ENCODE results near the gene RPIA.
"Not testable (repeated sequence)": the region's sequence is repeated elsewhere in the genome, so short reads cannot be mapped to it uniquely, and the experiment has no call there.

The RPIA gene

DNA sequence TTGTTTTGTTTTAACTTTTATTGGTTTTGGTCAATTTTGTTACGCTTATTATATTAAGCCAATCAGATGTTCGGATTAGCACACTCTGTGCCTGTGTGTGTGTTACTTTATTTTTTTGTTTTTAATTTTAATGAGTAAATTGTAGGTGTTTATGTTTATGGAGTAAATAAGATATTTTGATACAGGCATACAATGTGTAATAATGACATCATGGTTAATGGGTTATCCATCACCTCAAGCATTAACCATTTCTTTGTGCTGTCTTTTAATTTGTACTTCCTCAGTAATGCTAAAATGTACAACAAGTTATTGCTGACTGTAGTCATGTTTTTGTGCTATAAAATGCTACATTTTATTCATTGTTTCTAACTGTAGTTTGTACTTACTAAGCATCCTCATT, 97.7 kb downstream of the RPIA start:
- H3K4me1 Mint-ChIP-seq (ENCODE audit: low read depth in 2 of 2); H3K27ac Mint-ChIP-seq; H3K4me3 Mint-ChIP-seq; H3K9me3 Mint-ChIP-seq; ATAC-seq (replicated peaks); H3K36me3 Mint-ChIP-seq (ENCODE audit: insufficient read depth); DNase-seq: not testable (repeated sequence)
- H3K27me3 Mint-ChIP-seq = peaks cover 19 to 33% of the 10 kb centered on the region in 2 donors

DNA sequence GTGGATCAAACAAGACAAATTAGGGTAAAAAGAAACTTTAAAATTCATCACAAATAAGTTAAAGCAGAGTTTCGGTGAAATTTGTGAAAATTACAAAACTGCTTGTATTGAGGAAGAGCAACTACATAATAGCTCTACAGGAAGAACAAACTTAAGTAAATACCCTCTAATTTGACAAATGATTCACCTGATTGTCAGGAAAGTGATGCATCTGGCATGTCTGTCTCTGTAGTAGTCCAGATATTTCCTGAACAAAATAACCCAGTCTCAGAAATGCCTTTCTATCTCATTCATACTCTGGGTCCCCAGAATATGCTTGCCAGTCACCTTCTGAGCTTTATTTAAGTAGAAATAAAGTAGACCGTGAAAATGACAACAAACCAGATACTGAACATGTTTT, 104.5 kb downstream of the RPIA start:
- ATAC-seq (replicated peaks); H3K27me3 Mint-ChIP-seq; H3K9me3 Mint-ChIP-seq; H3K36me3 Mint-ChIP-seq (ENCODE audit: insufficient read depth); H3K4me1 Mint-ChIP-seq (ENCODE audit: low read depth in 2 of 2); H3K4me3 Mint-ChIP-seq; H3K27ac Mint-ChIP-seq; DNase-seq: not testable (repeated sequence)

DNA sequence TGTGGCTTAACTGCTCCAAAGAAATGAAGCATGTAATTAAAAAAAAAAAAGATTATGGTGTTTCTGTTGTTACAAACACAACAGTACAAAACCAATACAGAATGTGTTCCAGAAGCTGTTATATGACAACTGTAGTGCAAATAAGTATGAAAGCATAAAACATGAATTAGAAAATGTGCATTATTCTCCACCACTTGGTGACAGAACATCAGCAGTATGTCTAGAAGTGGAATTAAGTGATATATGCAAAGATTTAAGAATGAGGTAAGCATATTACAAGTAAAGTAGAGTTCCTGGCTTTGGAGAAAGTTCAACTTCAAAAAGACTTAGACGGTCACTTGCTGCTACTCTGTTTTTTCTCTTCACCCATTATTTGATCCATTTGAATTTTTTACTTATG, 105.0 kb downstream of the RPIA start:
- H3K9me3 Mint-ChIP-seq; H3K27me3 Mint-ChIP-seq; DNase-seq; H3K4me3 Mint-ChIP-seq; H3K27ac Mint-ChIP-seq; H3K36me3 Mint-ChIP-seq (ENCODE audit: insufficient read depth); H3K4me1 Mint-ChIP-seq (ENCODE audit: low read depth in 2 of 2); ATAC-seq (replicated peaks): not testable (repeated sequence)

DNA sequence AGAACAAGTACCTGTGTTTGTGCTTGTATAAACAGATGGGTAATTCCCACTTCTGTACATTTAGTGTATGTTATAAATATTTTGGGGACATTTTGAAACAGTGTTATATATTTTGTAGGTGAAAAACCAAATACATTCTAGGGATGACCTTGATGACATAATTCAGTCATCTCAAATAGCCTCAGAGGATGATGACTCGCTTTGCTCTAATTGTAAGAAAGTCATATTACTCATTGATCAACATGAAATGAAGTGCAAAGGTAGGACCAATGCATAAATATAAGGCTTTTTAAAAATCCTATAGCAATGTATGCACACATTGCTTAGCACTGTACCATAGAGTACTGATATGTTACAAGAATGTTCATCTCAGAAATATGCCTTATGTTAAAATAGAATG, 105.7 kb downstream of the RPIA start:
- not testable (repeated sequence) for H3K4me3 Mint-ChIP-seq; DNase-seq; H3K4me1 Mint-ChIP-seq (ENCODE audit: low read depth in 2 of 2); H3K9me3 Mint-ChIP-seq; ATAC-seq (replicated peaks); H3K27ac Mint-ChIP-seq; H3K36me3 Mint-ChIP-seq (ENCODE audit: insufficient read depth)
- H3K27me3 Mint-ChIP-seq = peaks cover 7 to 10% of the 10 kb centered on the region in 2 donors
